ENCODE measurements around the gene OR6C1. TPM values are rescaled to one million over a fixed set of nuclear protein-coding genes. Genes with fewer than 3 reads are reported as not detected.

The OR6C1 gene
- total RNA-seq (2022; extraction: Qiagen RNA extraction) = not detected in 5 replicates

DNA sequence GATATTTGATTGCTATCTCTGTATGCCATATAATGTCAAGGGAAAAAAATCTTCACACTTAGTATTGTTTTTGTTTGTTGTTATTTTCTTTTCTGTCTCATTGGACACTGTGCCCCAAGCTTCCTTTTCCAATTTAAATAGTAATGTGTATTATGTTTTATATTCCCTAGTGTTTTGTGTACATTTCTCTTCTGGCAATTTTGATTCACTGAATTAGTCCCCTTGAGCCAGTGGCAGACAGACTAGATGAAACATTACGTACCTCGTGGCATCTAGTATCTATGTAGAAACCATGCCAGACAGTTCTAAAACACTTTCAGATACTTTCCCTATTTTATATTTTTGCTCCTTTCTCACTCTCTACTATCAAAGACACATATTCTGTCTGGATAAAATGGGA, at the start of gene OR6C1:
OR6C1 (plus strand) TSS at position 301 of the 400 bp plus-strand sequence. CDS start 6,257 bp downstream, outside the sequence.

DNA sequence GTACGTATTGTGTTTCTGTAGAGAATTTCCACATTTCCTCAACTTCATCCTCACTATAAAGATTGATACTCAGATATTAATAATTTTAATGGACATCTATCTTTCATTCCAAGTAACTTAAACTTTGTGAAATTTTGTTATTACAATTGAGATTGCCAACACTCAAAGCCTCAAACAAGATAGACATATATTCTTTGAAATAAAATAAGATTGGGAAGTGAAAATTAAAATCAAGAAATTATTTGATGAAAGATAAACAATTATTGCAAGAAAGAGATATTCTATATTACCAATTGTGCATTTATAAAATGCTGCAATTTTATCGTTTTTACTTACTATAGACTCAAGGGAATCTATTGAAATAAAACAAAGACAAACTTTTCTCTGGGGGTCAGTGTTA, 17.7 kb upstream of the OR6C1 start, which contains the start of gene OR6C6:
OR6C6 (minus strand) TSS at position 101 of the 400 bp plus-strand sequence. CDS start 1,337 bp downstream, outside the sequence.

DNA sequence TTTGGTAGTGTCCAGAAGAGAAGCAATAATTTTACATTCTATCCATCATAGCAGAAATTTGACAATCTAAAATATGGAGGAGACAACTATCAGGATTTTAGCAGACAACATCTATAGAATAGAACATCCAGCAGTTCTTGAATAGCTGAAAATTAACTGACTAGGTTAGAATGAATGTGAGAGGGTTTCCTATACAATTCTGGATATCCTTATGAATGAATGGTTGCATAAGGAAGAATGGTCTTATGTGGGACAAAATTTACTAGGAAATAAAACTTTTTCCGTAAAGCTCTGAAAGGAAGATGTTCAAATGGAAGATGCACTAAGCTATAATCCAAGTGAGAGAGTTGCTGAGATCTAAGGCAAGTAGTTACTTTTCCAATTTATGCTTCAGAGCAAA, 16.3 kb downstream of the OR6C1 start, which contains the start of gene OR6C3:
OR6C3 (plus strand) TSS at position 301 of the 400 bp plus-strand sequence. CDS start 955 bp downstream, outside the sequence.

DNA sequence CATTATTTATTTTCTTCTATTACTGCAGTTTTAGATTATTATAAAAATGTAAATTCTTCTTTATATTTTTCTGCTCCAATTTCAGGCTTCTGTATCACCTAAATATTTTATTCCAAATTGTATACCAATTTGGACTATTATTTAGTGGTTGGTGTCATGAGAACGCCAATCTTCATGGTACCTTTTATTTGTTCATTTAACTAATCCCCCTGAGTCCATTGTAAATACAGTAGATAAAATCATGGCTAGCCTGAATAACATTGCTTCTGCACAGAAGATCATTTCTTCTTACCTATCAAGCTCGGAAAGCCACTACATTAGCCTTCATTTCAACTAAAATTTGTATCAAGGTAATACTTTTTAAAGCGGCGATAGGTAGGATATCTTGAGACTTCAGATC, 48.5 kb downstream of the OR6C1 start, which contains the start of gene OR6C75:
OR6C75 (plus strand) TSS at position 301 of the 400 bp plus-strand sequence. CDS start 2,136 bp downstream, outside the sequence.

Other genes starting within 250 kb of the OR6C1 start
- not detected in 5 replicates for gene OR9K2, start 187.9 kb upstream of the OR6C1 start, total RNA-seq (2022; extraction: Qiagen RNA extraction)
- gene OR10A7, start 93.3 kb upstream of the OR6C1 start, total RNA-seq (2022; extraction: Qiagen RNA extraction) = not detected in 5 replicates
- not detected in 5 replicates for gene OR6C74, start 69.7 kb upstream of the OR6C1 start, total RNA-seq (2022; extraction: Qiagen RNA extraction)
- not detected in 5 replicates for gene OR6C6, start 17.8 kb upstream of the OR6C1 start, total RNA-seq (2022; extraction: Qiagen RNA extraction)
- gene OR6C3, start 16.4 kb downstream of the OR6C1 start, total RNA-seq (2022; extraction: Qiagen RNA extraction) = not detected in 5 replicates
- not detected in 5 replicates for gene OR6C75, start 48.6 kb downstream of the OR6C1 start, total RNA-seq (2022; extraction: Qiagen RNA extraction)
- not detected in 5 replicates for gene OR6C65, start 86.2 kb downstream of the OR6C1 start, total RNA-seq (2022; extraction: Qiagen RNA extraction)
- gene OR6C76, start 111.9 kb downstream of the OR6C1 start, total RNA-seq (2022; extraction: Qiagen RNA extraction) = not detected in 5 replicates
- gene OR6C2, start 129.7 kb downstream of the OR6C1 start, total RNA-seq (2022; extraction: Qiagen RNA extraction) = not detected in 5 replicates
- not detected in 5 replicates for gene OR6C70, start 155.8 kb downstream of the OR6C1 start, total RNA-seq (2022; extraction: Qiagen RNA extraction)
- not detected in 5 replicates for gene OR6C68, start 178.0 kb downstream of the OR6C1 start, total RNA-seq (2022; extraction: Qiagen RNA extraction)
- not detected in 5 replicates for gene OR6C4, start 235.3 kb downstream of the OR6C1 start, total RNA-seq (2022; extraction: Qiagen RNA extraction)

All from A549 treated with AZD2906 at 1 μM for 4 hours (cell line).